Activated CD8-positive, alpha-beta memory T cell treated with anti-CD3 and anti-CD28 coated beads for 36 hours (primary cell): Measurements from ENCODE around the gene SLC46A3. TPM values are rescaled to one million over a fixed set of nuclear protein-coding genes. Genes with fewer than 3 reads are reported as not detected.
"Not testable (repeated sequence)": the region's sequence is repeated elsewhere in the genome, so short reads cannot be mapped to it uniquely, and the experiment has no call there.

Source experiments
- CTCF ChIA-PET: fragments of 350-600 bp; sonication (Branson Sonifier 250); formaldehyde crosslinking; loops from one replicate; lab custom pipeline; 2021; ENCODE audit warnings: antibody characterized with exemption; lab: Charles Lee
- POLR2A ChIA-PET: fragments of 350-600 bp; sonication (Branson Sonifier 250); formaldehyde crosslinking; loops from one replicate; lab custom pipeline; 2021; ENCODE audit warnings: antibody characterized with exemption; lab: Charles Lee
- total RNA-seq, 2 experiments: library from RNA; stranded (reverse); gene quantifications; one replicate each; pipeline ENCODE4 v1.2.3, GENCODE V29; 2021

The SLC46A3 gene
- total RNA-seq, 2 experiments from 2014 or later, result 3.4 to 3.8 TPM

- CTCF ChIA-PET, POLR2A ChIA-PET: not testable (repeated sequence)
These were observed 24.9 kb downstream of the SLC46A3 start for GRCh38 chr13:28693605-28694491.

- ChIA-PET CTCF (no interaction called here), POLR2A (no interaction called here)
These were observed 32.9 kb downstream of the SLC46A3 start for GRCh38 chr13:28685892-28686291.

- ChIA-PET CTCF (no interaction called here), POLR2A (no interaction called here)
These were observed 33.7 kb downstream of the SLC46A3 start for GRCh38 chr13:28685114-28685513.

- POLR2A ChIA-PET, result no interaction called here
- CTCF ChIA-PET, result no interaction called here
These were observed 34.5 kb downstream of the SLC46A3 start for GRCh38 chr13:28684257-28684656.

- POLR2A ChIA-PET, CTCF ChIA-PET: not testable (repeated sequence)
These were observed 35.6 kb downstream of the SLC46A3 start for GRCh38 chr13:28683169-28683568.

- POLR2A ChIA-PET, result no interaction called here
- CTCF ChIA-PET, result no interaction called here
These were observed 38.2 kb downstream of the SLC46A3 start for GRCh38 chr13:28680541-28680940.

GRCh38 chr13:28679628-28680027 lies 39.1 kb downstream of the SLC46A3 start:
- ChIA-PET CTCF (no interaction called here), POLR2A (no interaction called here)

GRCh38 chr13:28678809-28679208 lies 40.0 kb downstream of the SLC46A3 start:
- CTCF ChIA-PET, result no interaction called here
- POLR2A ChIA-PET, result no interaction called here

GRCh38 chr13:28671126-28671792 lies 47.5 kb downstream of the SLC46A3 start:
- POLR2A ChIA-PET, result no interaction called here
- CTCF ChIA-PET, result no interaction called here

- POLR2A ChIA-PET, result no interaction called here
- CTCF ChIA-PET, result no interaction called here
These were observed 51.8 kb downstream of the SLC46A3 start for GRCh38 chr13:28666897-28667488.

GRCh38 chr13:28659621-28659970 lies 59.2 kb downstream of the SLC46A3 start:
- ChIA-PET POLR2A (interaction anchor here (0.5 to 1.3 kb wide), 2 partner anchors 59 to 1312 kb away, joined by 3 to 4 read pairs; partner anchors contain the start of gene SLC46A3), CTCF (no interaction called here)

- CTCF ChIA-PET, result no interaction called here
- POLR2A ChIA-PET, result interaction anchor here (0.6 to 1.3 kb wide), 4 partner anchors 11 to 166 kb away, joined by 3 to 4 read pairs (median 4); partner anchors contain the start of gene SLC46A3
These were observed 59.8 kb downstream of the SLC46A3 start, which contains the start of gene POMP for GRCh38 chr13:28658796-28659620. Gene POMP (plus strand): TSS chr13:28659130. CDS start chr13:28659185, 55 bp downstream.

- ChIA-PET CTCF (no interaction called here), POLR2A (interaction anchor here (0.6 to 1.3 kb wide), 4 partner anchors 11 to 166 kb away, joined by 3 to 4 read pairs (median 4); partner anchors contain the start of gene SLC46A3)
These were observed 60.3 kb downstream of the SLC46A3 start for GRCh38 chr13:28658539-28658795.

- ChIA-PET CTCF (interaction anchor here (0.6 kb wide), 1 partner anchor 15 kb away, joined by 3 read pairs; no protein-coding TSS in a partner anchor), POLR2A (interaction anchor here (0.6 to 1.3 kb wide), 3 partner anchors 10 to 60 kb away, joined by 3 to 4 read pairs (median 4); partner anchors contain the start of gene SLC46A3)
These were observed 60.8 kb downstream of the SLC46A3 start for GRCh38 chr13:28657784-28658538.

- CTCF ChIA-PET, result no interaction called here
- POLR2A ChIA-PET, result no interaction called here
These were observed 63.2 kb downstream of the SLC46A3 start for GRCh38 chr13:28655561-28655960.

GRCh38 chr13:28654276-28654675 lies 64.5 kb downstream of the SLC46A3 start:
- CTCF ChIA-PET, result no interaction called here
- POLR2A ChIA-PET, result no interaction called here

GRCh38 chr13:28653111-28653510 lies 65.7 kb downstream of the SLC46A3 start:
- ChIA-PET POLR2A (no interaction called here), CTCF (no interaction called here)

- CTCF ChIA-PET, result no interaction called here
- POLR2A ChIA-PET, result no interaction called here
These were observed 66.9 kb downstream of the SLC46A3 start for GRCh38 chr13:28651810-28652401.
